Ishikawa (cell line): ENCODE data around the gene CEP97.

Experiments
- CEBPB ChIP-seq: IDR thresholded peaks from 2 replicates; pipeline ENCODE4 v1.6.1; 2012
- CREB1 ChIP-seq: IDR thresholded peaks from 2 replicates; pipeline ENCODE4 v1.6.1; 2012; ENCODE audit warnings: low read depth
- TEAD4 ChIP-seq: IDR thresholded peaks from 2 replicates; pipeline ENCODE4 v1.6.1; 2012
- YY1 ChIP-seq: IDR thresholded peaks from 2 replicates; pipeline ENCODE4 v1.6.1; 2012; ENCODE audit warnings: low read depth
- TF ChIP-seq, protein P1 (sequence below): IDR thresholded peaks from 2 replicates; pipeline ENCODE4 v1.6.1; 2012

GRCh38 chr3:101762041-101762646 lies 37.7 kb downstream of the CEP97 start:
- TF ChIP-seq CEBPB = no peak
- TF ChIP-seq YY1 = no peak
- TF ChIP-seq, protein P1, sequence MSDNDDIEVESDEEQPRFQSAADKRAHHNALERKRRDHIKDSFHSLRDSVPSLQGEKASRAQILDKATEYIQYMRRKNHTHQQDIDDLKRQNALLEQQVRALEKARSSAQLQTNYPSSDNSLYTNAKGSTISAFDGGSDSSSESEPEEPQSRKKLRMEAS = no peak
- TF ChIP-seq TEAD4 = no peak
- no peak for TF ChIP-seq CREB1
